GM23338 (cell line): Measurements from ENCODE around the gene PPP2R5A. TPM values are rescaled to one million over a fixed set of nuclear protein-coding genes. Genes with fewer than 3 reads are reported as not detected.

ENCODE experiments used
- ATAC-seq: fragments of 200-7000 bp; cut with Tn5 transposase; 3 replicates; pipeline ENCODE4 v1.9.1; 2020
- DNase-seq: peaks from one replicate; pipeline ENCODE4 v3.0.0-alpha.2; 2015; ENCODE audit warnings: low spot score
- H2AFZ ChIP-seq: fragments of 200-600 bp; sonication (generic); 2 replicates; pipeline ENCODE4 v1.8.0; 2016; ENCODE audit warnings: antibody characterized with exemption, mild to moderate bottlenecking, moderate library complexity
- H3F3A ChIP-seq: fragments of 200-600 bp; sonication (generic); replicated peaks from 2 replicates; pipeline ENCODE4 v1.8.0; 2017; ENCODE audit warnings: antibody characterized with exemption, mixed run types, low read depth
- H3K27ac ChIP-seq: fragments of 200-600 bp; sonication (generic); 2 replicates; pipeline ENCODE4 v1.6.1; 2016; ENCODE audit warnings: low read depth
- H3K27me3 ChIP-seq: fragments of 200-600 bp; sonication (generic); 2 replicates; pipeline ENCODE4 v1.8.0; 2016; ENCODE audit warnings: mild to moderate bottlenecking, mixed run types, moderate library complexity; ENCODE audit not compliant: insufficient read depth
- H3K36me3 ChIP-seq: fragments of 200-600 bp; sonication (generic); 2 replicates; pipeline ENCODE4 v1.8.0; 2016; ENCODE audit warnings: mild to moderate bottlenecking; ENCODE audit not compliant: insufficient read depth
- H3K4me1 ChIP-seq: fragments of 200-600 bp; sonication (generic); 2 replicates; pipeline ENCODE4 v1.8.0; 2016; ENCODE audit warnings: mild to moderate bottlenecking, moderate library complexity; ENCODE audit not compliant: insufficient read depth
- H3K4me2 ChIP-seq: fragments of 200-600 bp; sonication (generic); 2 replicates; pipeline ENCODE4 v1.7.1; 2017; ENCODE audit warnings: mixed run types
- H3K4me3 ChIP-seq: fragments of 200-600 bp; sonication (generic); 2 replicates; pipeline ENCODE4 v1.6.1; 2016; ENCODE audit warnings: mixed run types
- H3K79me2 ChIP-seq: fragments of 200-600 bp; sonication (generic); replicated peaks from 2 replicates; pipeline ENCODE4 v1.8.0; 2017; ENCODE audit warnings: mild to moderate bottlenecking; ENCODE audit not compliant: insufficient read depth
- H3K9me2 ChIP-seq: fragments of 200-600 bp; sonication (generic); 2 replicates; pipeline ENCODE4 v1.8.0; 2017; ENCODE audit not compliant: insufficient read depth
- H4K20me1 ChIP-seq: fragments of 200-600 bp; sonication (generic); replicated peaks from 2 replicates; pipeline ENCODE4 v1.8.0; 2017; ENCODE audit warnings: mild to moderate bottlenecking; ENCODE audit not compliant: insufficient read depth
- H3K27ac Mint-ChIP-seq: 2 replicates; pipeline ENCODE4 v1.8.0; 2020; ENCODE audit warnings: inconsistent platforms, mild to moderate bottlenecking, moderate library complexity, mixed read lengths
- H3K27me3 Mint-ChIP-seq: 3 replicates; pipeline ENCODE4 v1.8.0; 2022; ENCODE audit warnings: low read depth, mild to moderate bottlenecking, moderate library complexity, mixed read lengths, inconsistent platforms; ENCODE audit not compliant: insufficient read depth, poor library complexity
- H3K36me3 Mint-ChIP-seq: 3 replicates; pipeline ENCODE4 v1.8.0; 2021; ENCODE audit warnings: low read depth, mild to moderate bottlenecking, inconsistent platforms, moderate library complexity, mixed read lengths
- H3K4me1 Mint-ChIP-seq: 3 replicates; pipeline ENCODE4 v1.8.0; 2020; ENCODE audit warnings: mild to moderate bottlenecking, inconsistent platforms, mixed read lengths
- H3K4me3 Mint-ChIP-seq: 3 replicates; pipeline ENCODE4 v1.8.0; 2021; ENCODE audit warnings: moderate library complexity, mild to moderate bottlenecking, inconsistent platforms, mixed read lengths
- H3K9me3 Mint-ChIP-seq: 3 replicates; pipeline ENCODE4 v1.8.0; 2020; ENCODE audit warnings: moderate library complexity, mild to moderate bottlenecking, inconsistent platforms, mixed read lengths
- ETS1 ChIP-seq: IDR thresholded peaks from 2 replicates; pipeline ENCODE4 v1.6.1; 2016; ENCODE audit warnings: antibody characterized with exemption
- EZH2phosphoT487 ChIP-seq: fragments of 200-600 bp; sonication (generic); IDR thresholded peaks from one replicate; pipeline ENCODE4 v1.8.1; 2018; ENCODE audit warnings: antibody characterized with exemption; ENCODE audit not compliant: unreplicated experiment
- REST ChIP-seq: IDR thresholded peaks from one replicate; pipeline ENCODE4 v1.6.1; 2018; ENCODE audit warnings: antibody characterized with exemption; ENCODE audit not compliant: unreplicated experiment
- ZNF114 ChIP-seq: fragments of 250-450 bp; sonication (Bioruptor Pico); IDR thresholded peaks from 2 replicates; pipeline ENCODE4 v1.5.0; 2020; ENCODE audit warnings: mild to moderate bottlenecking, moderate library complexity
- ZNF462 ChIP-seq: fragments of 250-450 bp; sonication (Bioruptor Pico); IDR thresholded peaks from 2 replicates; pipeline ENCODE4 v1.5.0; 2020; ENCODE audit warnings: mild to moderate bottlenecking, moderate library complexity
- polyA plus RNA-seq: library from polyadenylated mRNA; unstranded; fragments of >200 nt; fragmentation: Nextera tagmentation; extraction: Ambion mirVana; gene quantifications from 2 replicates; pipeline ENCODE4 v1.2.1, GENCODE V29; 2016
- total RNA-seq: library from RNA; depleted of rRNA; stranded (reverse); fragments of >200 nt; shearing (Covaris generic); gene quantifications from 2 replicates; pipeline ENCODE4 v1.2.3, GENCODE V29; 2014

Gene PPP2R5A
- total and polyA plus RNA-seq, 2 experiments from 2014 or later, result 16.2 to 43.5 TPM

GRCh38 chr1:212283741-212284140 lies 1.5 kb upstream of the PPP2R5A start (continued):
- TF ChIP-seq REST (no peak), EZH2phosphoT487 (no peak), ZNF462 (CRISPR knock-in tag) (no peak)

- peak overlapping the region; percentile 88 for H3K4me3 ChIP-seq
- TF ChIP-seq ETS1 (0 out of 2 replicates have a peak, but pooled peaks have one; percentile 12), ZNF114 (CRISPR knock-in tag) (no peak)
- H2AFZ ChIP-seq, result peak overlapping the region; percentile 94; the same call in 1 of the 2 replicates
- peak overlapping the region; percentile 87 for H3K27ac ChIP-seq
- H3K4me1 Mint-ChIP-seq, result peaks cover 20% of the 10 kb centered on the region
- ATAC-seq (no peak; the same call in 2 of the 3 replicates), DNase-seq (no peak)
- peaks cover 4% of the 10 kb centered on the region; the same call in 1 of the 3 replicates for H3K36me3 Mint-ChIP-seq
- H3F3A ChIP-seq, result 0 out of 2 replicates have a peak, but pooled peaks cover 5% of the 10 kb centered on the region
- peak overlapping the region; percentile 96 for H3K4me3 Mint-ChIP-seq
- H3K4me2 ChIP-seq, result peak overlapping the region; percentile 76
- H3K4me1 ChIP-seq, result peaks cover 22% of the 10 kb centered on the region
- peaks cover 3% of the 10 kb centered on the region; the same call in 2 of the 3 replicates for H3K9me3 Mint-ChIP-seq
- peaks cover 11% of the 10 kb centered on the region for H3K27me3 Mint-ChIP-seq
- H4K20me1 ChIP-seq, result no peaks in the 10 kb centered on the region
- peak overlapping the region; percentile 99 for H3K27ac Mint-ChIP-seq
- no peaks in the 10 kb centered on the region for H3K9me2 ChIP-seq
- no peaks in the 10 kb centered on the region for H3K27me3 ChIP-seq
- H3K36me3 ChIP-seq, result no peaks in the 10 kb centered on the region
- H3K79me2 ChIP-seq, result peaks cover 29% of the 10 kb centered on the region
Observed at GRCh38 chr1:212284332-212284743, 872 bp upstream of the PPP2R5A start.
